H1 (cell line): Measurements from ENCODE around the gene F2. TPM values are rescaled to one million over a fixed set of nuclear protein-coding genes. Genes with fewer than 3 reads are reported as not detected.

Source experiments
- CTCF ChIA-PET: fragments of 300-600 bp; sonication (Branson Sonifier 250); formaldehyde crosslinking; loops from one replicate; lab custom pipeline; 2021; ENCODE audit not compliant: partially characterized antibody; lab: Charles Lee
- POLR2A ChIA-PET: fragments of 300-600 bp; sonication (Branson Sonifier 250); formaldehyde crosslinking; loops from one replicate; lab custom pipeline; 2021; ENCODE audit warnings: inconsistent platforms; ENCODE audit not compliant: partially characterized antibody; lab: Charles Lee
- DNase-seq, 2 experiments: peaks; one replicate each; pipeline versions ENCODE4 v3.0.0 to v3.0.0-alpha.2; 2010 to 2022; ENCODE audit warnings: low spot score in 2 of 2, low read depth in 1 of 2, mixed read lengths in 1 of 2
- FAIRE-seq: peaks from 2 replicates; lab custom pipeline; 2011; peaks lifted over from hg19 to GRCh38; lab: Jason Lieb, UNC
- H2AFZ ChIP-seq: 2 replicates; pipeline ENCODE4 v1.8.1; 2012; ENCODE audit warnings: low read length, inconsistent platforms
- H2AK5ac ChIP-seq: 2 replicates; pipeline ENCODE4 v1.6.1; 2013; ENCODE audit warnings: low read depth, low read length
- H2BK120ac ChIP-seq: replicated peaks from 2 replicates; pipeline ENCODE3; 2013; ENCODE audit warnings: low read depth, low read length, inconsistent platforms
- H2BK12ac ChIP-seq: 2 replicates; pipeline ENCODE4 v1.6.1; 2013; ENCODE audit warnings: low read depth, low read length
- H2BK15ac ChIP-seq: 2 replicates; pipeline ENCODE4 v1.6.1; 2013; ENCODE audit warnings: low read length
- H2BK20ac ChIP-seq: 2 replicates; pipeline ENCODE4 v1.6.1; 2013; ENCODE audit warnings: low read length
- H2BK5ac ChIP-seq: 2 replicates; pipeline ENCODE4 v1.6.1; 2013; ENCODE audit warnings: low read depth, low read length
- H3K14ac ChIP-seq: 2 replicates; pipeline ENCODE4 v1.6.1; 2013; ENCODE audit warnings: inconsistent platforms; ENCODE audit not compliant: insufficient read length
- H3K18ac ChIP-seq: 2 replicates; pipeline ENCODE4 v1.6.1; 2013; ENCODE audit warnings: low read length; ENCODE audit errors: extremely low read depth
- H3K23ac ChIP-seq: 2 replicates; pipeline ENCODE4 v1.6.1; 2013; ENCODE audit warnings: inconsistent platforms; ENCODE audit not compliant: insufficient read length
- H3K23me2 ChIP-seq: 2 replicates; pipeline ENCODE4 v1.6.1; 2013; ENCODE audit warnings: low read depth, low read length
- H3K27ac ChIP-seq: 2 replicates; pipeline ENCODE4 v1.6.1; 2011; ENCODE audit warnings: low read depth, low read length, inconsistent platforms
- H3K27me3 ChIP-seq, 4 experiments: replicated peaks in 1 of 4; 1 replicate in 1 of 4; 2 replicates in 3 of 4; pipeline versions ENCODE4 v1.6.1 to v1.8.1; 2011 to 2013; ENCODE audit warnings: low read length in 3 of 4, mild to moderate bottlenecking in 3 of 4, inconsistent platforms in 2 of 4, mixed read lengths in 2 of 4, moderate library complexity in 1 of 4; ENCODE audit not compliant: control insufficient read depth in 3 of 4, insufficient read depth in 3 of 4; ENCODE audit errors: extremely low read depth in 1 of 4
- H3K36me3 ChIP-seq, 4 experiments: 2 replicates each; pipeline versions ENCODE4 v1.6.1 to v1.8.1; 2011 to 2013; ENCODE audit warnings: mild to moderate bottlenecking in 4 of 4, low read length in 3 of 4, moderate library complexity in 2 of 4, control low read depth in 1 of 4, inconsistent platforms in 1 of 4; ENCODE audit not compliant: insufficient read depth in 4 of 4, control insufficient read depth in 2 of 4
- H3K4ac ChIP-seq: replicated peaks from 2 replicates; pipeline ENCODE3; 2013; ENCODE audit warnings: low read length, low read depth, mixed read lengths, inconsistent platforms; ENCODE audit not compliant: insufficient read length
- H3K4me1 ChIP-seq, 4 experiments: replicated peaks in 1 of 4; 1 replicate in 1 of 4; 2 replicates in 3 of 4; pipeline versions ENCODE4 v1.6.1 to v1.8.1; 2011 to 2013; ENCODE audit warnings: low read length in 3 of 4, inconsistent platforms in 2 of 4, mixed read lengths in 1 of 4; ENCODE audit not compliant: insufficient read depth in 4 of 4, control insufficient read depth in 3 of 4
- H3K4me2 ChIP-seq, 2 experiments: 2 replicates each; pipeline versions ENCODE4 v1.6.1 to v1.8.1; 2011 to 2013; ENCODE audit warnings: low read depth in 2 of 2, low read length in 2 of 2, control low read depth in 1 of 2, inconsistent platforms in 1 of 2, mild to moderate bottlenecking in 1 of 2; ENCODE audit not compliant: insufficient read depth in 1 of 2
- H3K4me3 ChIP-seq, 4 experiments: fragments of 200-600, 300-600 bp in 1 of 4; sonication (generic), shearing (Covaris generic), sonication (Bioruptor Twin) in 1 of 4; 2 replicates each; pipeline versions ENCODE4 v1.5.1 to v1.8.1; 2011 to 2016; ENCODE audit warnings: low read length in 4 of 4, low read depth in 3 of 4, control low read depth in 2 of 4, inconsistent platforms in 2 of 4, mild to moderate bottlenecking in 2 of 4, mixed read lengths in 1 of 4, moderate library complexity in 1 of 4; ENCODE audit not compliant: insufficient read depth in 2 of 4; ENCODE audit errors: extremely low read depth in 1 of 4
- H3K56ac ChIP-seq: replicated peaks from 2 replicates; pipeline ENCODE3; 2013; ENCODE audit warnings: low read depth, mild to moderate bottlenecking, mixed read lengths, low read length, inconsistent platforms; ENCODE audit not compliant: insufficient read length
- H3K79me1 ChIP-seq: 2 replicates; pipeline ENCODE4 v1.6.1; 2013; ENCODE audit warnings: low read depth, low read length, control low read depth
- H3K79me2 ChIP-seq, 2 experiments: 2 replicates each; pipeline versions ENCODE4 v1.6.1 to v1.8.1; 2012 to 2013; ENCODE audit warnings: low read length in 2 of 2, mild to moderate bottlenecking in 2 of 2, inconsistent platforms in 1 of 2; ENCODE audit not compliant: insufficient read depth in 2 of 2, control insufficient read depth in 1 of 2
- H3K9ac ChIP-seq, 4 experiments: replicated peaks in 1 of 4; 1 replicate in 1 of 4; 2 replicates in 3 of 4; pipeline versions ENCODE4 v1.6.1 to v1.8.1; 2011 to 2013; ENCODE audit warnings: low read depth in 3 of 4, low read length in 3 of 4, control low read depth in 2 of 4, mild to moderate bottlenecking in 2 of 4, moderate library complexity in 2 of 4, inconsistent platforms in 1 of 4; ENCODE audit errors: extremely low read depth in 1 of 4
- H3K9me3 ChIP-seq, 2 experiments: 2 replicates each; pipeline versions ENCODE4 v1.6.1 to v1.8.1; 2012 to 2013; ENCODE audit warnings: mild to moderate bottlenecking in 2 of 2, moderate library complexity in 2 of 2, control low read depth in 1 of 2, inconsistent platforms in 1 of 2, low read depth in 1 of 2, low read length in 1 of 2, mixed read lengths in 1 of 2; ENCODE audit not compliant: insufficient read depth in 2 of 2
- H4K20me1 ChIP-seq, 2 experiments: replicated peaks in 1 of 2; 2 replicates each; pipeline versions ENCODE3 to v1.8.1; 2011 to 2013; ENCODE audit warnings: inconsistent platforms in 2 of 2, low read length in 2 of 2, mild to moderate bottlenecking in 1 of 2; ENCODE audit not compliant: insufficient read depth in 2 of 2, control insufficient read depth in 1 of 2
- H4K5ac ChIP-seq: 2 replicates; pipeline ENCODE4 v1.6.1; 2013; ENCODE audit warnings: low read length, low read depth, mixed read lengths, inconsistent platforms; ENCODE audit not compliant: insufficient read length
- H4K8ac ChIP-seq: 2 replicates; pipeline ENCODE4 v1.8.0; 2013; ENCODE audit warnings: mild to moderate bottlenecking, moderate library complexity, low read length, inconsistent platforms; ENCODE audit not compliant: insufficient read depth; ENCODE audit errors: extremely low read depth
- H4K91ac ChIP-seq: replicated peaks from 2 replicates; pipeline ENCODE3; 2013; ENCODE audit warnings: low read length, mixed read lengths, inconsistent platforms; ENCODE audit not compliant: insufficient read length
- RBBP5 ChIP-seq: IDR thresholded peaks from 2 replicates; pipeline ENCODE4 v1.7.1; 2012; ENCODE audit warnings: low read depth, mild to moderate bottlenecking, inconsistent platforms, low read length, moderate library complexity, borderline replicate concordance
- TEAD4 ChIP-seq: IDR thresholded peaks from 2 replicates; pipeline ENCODE4 v1.6.1; 2012; ENCODE audit warnings: low read depth, low read length, inconsistent platforms, mixed read lengths
- WGBS, 2 experiments: shearing (Covaris generic) in 1 of 2; methylation state at CpG; one replicate each; pipeline versions ENCODE4 v1.1.6 to v1.1.7; 2013 to 2015; ENCODE audit warnings: low lambda C conversion rate in 2 of 2, mixed read lengths in 2 of 2, inconsistent platforms in 1 of 2, low coverage in 1 of 2, missing lambda C conversion rate in 1 of 2; ENCODE audit not compliant: insufficient replicate concordance in 2 of 2, insufficient coverage in 1 of 2, insufficient read length in 1 of 2; ENCODE audit errors: extremely low coverage in 1 of 2, missing lambda C conversion rate in 1 of 2; 5-methylcytosine and 5-hydroxymethylcytosine counted together
- polyA plus RNA-seq, 7 experiments: library from polyadenylated mRNA; depleted of rRNA in 3 of 7; stranded (reverse) in 5 of 7; unstranded in 2 of 7; fragments of >200 nt in 5 of 7; fragments of 200-250 nt in 2 of 7; gene quantifications; 1 replicate in 5 of 7; 2 replicates in 1 of 7; 4 replicates in 1 of 7; pipeline versions ENCODE4 v1.2.1 to v1.2.3, GENCODE V29; 2011 to 2013; ENCODE audit warnings: missing spikeins in 2 of 7, mixed read lengths in 2 of 7
- total RNA-seq: library from RNA; stranded (reverse); fragmentation: NEBNext Ultra II Directional; extraction: Animal tissue kit (Norgen Biotek cat#: 25700); gene quantifications from 2 replicates; pipeline ENCODE4 v1.2.1, GENCODE V29; 2021
- TF ChIP-seq, protein P1 (sequence below), 3 experiments: IDR thresholded peaks; 1 replicate in 2 of 3; 2 replicates in 1 of 3; pipeline versions ENCODE4 v1.5.1 to v1.6.1; 2011; ENCODE audit warnings: low read length in 3 of 3, mild to moderate bottlenecking in 3 of 3, inconsistent platforms in 2 of 3, low read depth in 1 of 3, moderate library complexity in 1 of 3; ENCODE audit not compliant: insufficient read depth in 1 of 3; ENCODE audit errors: control extremely low read depth in 1 of 3
- TF ChIP-seq, protein P2 (sequence below): IDR thresholded peaks from 2 replicates; pipeline ENCODE4 v1.6.1; 2012; ENCODE audit warnings: inconsistent platforms

F2 gene
- total and polyA plus RNA-seq, 2 of the 8 experiments (the other 6 are each of a cell fraction or from before 2014, with no cell fraction given) = 0.11 TPM; not detected in 1

DNA sequence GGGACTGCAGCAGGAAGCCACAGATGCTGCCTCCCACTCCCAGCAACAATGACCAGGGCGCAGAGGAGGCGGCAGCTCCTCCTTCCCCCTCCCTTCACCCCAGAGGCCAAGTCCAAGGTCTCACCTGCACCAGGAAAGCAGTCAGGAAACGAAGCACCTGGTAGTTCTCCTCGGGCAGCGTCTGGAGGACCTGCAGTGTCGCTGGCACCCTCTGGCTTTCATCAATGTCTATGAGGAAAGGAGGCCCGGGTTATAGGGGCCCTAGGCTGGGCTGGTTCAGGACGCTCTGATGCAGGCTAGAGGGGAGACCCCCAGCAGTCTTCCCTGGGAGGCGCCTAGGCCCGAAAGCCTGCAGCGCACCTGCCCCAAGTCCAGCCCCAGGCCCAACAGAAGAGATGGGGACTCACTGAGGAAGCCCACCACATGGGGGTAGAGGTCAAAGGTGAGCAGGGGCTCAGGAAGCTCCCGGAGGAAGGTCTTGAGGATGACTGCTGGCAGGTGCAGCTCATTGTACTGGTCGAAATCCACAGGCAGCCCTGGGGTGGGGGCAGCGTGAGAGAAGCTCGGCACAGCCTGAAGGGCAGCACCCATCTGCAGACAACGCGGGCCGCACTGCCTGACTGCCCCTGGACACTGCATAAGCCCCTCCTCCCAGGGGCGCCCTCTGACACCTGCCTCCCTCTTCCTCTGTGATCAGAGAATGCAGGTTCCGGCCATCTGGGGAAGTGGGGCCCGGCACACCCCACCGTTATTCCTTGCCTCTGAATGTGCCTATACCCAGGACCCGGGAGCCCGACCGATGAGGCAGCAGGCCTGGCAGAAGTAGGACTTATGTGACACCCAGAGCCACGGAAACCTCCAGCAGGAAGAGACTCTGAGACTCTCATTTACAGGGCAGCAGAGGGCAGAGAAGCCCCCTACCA lies 39.5 kb upstream of the F2 start:
- 94% methylated on average over 26 of the region's 26 CpGs; no CpG with 5 or more reads in 1 of the 2 experiments for WGBS, 2 experiments
- no peak overlapping the region for H3K18ac ChIP-seq
- FAIRE-seq = no peak
- peaks cover 0 to 11% (median 3%) of the 10 kb centered on the region in 4 experiments; a peak in 4 of 8 replicates for H3K36me3 ChIP-seq
- ChIA-PET POLR2A (interaction anchor here (1.2 to 2.3 kb wide), 3 partner anchors 17 to 21 kb away, joined by 3 to 6 read pairs (median 4); partner anchors contain the start of genes ARHGAP1 and ZNF408), CTCF (interaction anchor here (0.5 to 7.5 kb wide), 4 partner anchors 9 to 61 kb away, joined by 3 to 36 read pairs (median 3); partner anchors contain the start of gene F2)
- peaks cover 0 to 1% of the 10 kb centered on the region in 2 experiments for H4K20me1 ChIP-seq
- no peak overlapping the region for H3K56ac ChIP-seq
- no peak overlapping the region for H2BK12ac ChIP-seq
- no peak for TF ChIP-seq RBBP5
- TF ChIP-seq, protein P1, sequence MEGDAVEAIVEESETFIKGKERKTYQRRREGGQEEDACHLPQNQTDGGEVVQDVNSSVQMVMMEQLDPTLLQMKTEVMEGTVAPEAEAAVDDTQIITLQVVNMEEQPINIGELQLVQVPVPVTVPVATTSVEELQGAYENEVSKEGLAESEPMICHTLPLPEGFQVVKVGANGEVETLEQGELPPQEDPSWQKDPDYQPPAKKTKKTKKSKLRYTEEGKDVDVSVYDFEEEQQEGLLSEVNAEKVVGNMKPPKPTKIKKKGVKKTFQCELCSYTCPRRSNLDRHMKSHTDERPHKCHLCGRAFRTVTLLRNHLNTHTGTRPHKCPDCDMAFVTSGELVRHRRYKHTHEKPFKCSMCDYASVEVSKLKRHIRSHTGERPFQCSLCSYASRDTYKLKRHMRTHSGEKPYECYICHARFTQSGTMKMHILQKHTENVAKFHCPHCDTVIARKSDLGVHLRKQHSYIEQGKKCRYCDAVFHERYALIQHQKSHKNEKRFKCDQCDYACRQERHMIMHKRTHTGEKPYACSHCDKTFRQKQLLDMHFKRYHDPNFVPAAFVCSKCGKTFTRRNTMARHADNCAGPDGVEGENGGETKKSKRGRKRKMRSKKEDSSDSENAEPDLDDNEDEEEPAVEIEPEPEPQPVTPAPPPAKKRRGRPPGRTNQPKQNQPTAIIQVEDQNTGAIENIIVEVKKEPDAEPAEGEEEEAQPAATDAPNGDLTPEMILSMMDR (IDR thresholded peaks at IDR 0.05; ENCODE audit: control extremely low read depth in 1 of 3, insufficient read depth in 1 of 3, low read depth in 1 of 3, low read length in 3 of 3) = no peak
- no peak for TF ChIP-seq TEAD4
- TF ChIP-seq, protein P2, sequence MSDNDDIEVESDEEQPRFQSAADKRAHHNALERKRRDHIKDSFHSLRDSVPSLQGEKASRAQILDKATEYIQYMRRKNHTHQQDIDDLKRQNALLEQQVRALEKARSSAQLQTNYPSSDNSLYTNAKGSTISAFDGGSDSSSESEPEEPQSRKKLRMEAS = no peak
- H2AK5ac ChIP-seq = no peak overlapping the region
- no peak overlapping the region for H2BK120ac ChIP-seq
- H4K8ac ChIP-seq = no peak overlapping the region
- DNase-seq = no peak
- H2AFZ ChIP-seq = no peak overlapping the region
- no peaks in the 10 kb centered on the region for H3K79me2 ChIP-seq
- H2BK15ac ChIP-seq = no peak overlapping the region
- H2BK20ac ChIP-seq = no peak overlapping the region
- H3K4me2 ChIP-seq = no peak overlapping the region
- H2BK5ac ChIP-seq = no peak overlapping the region
- no peaks in the 10 kb centered on the region for H3K27me3 ChIP-seq
- peaks cover 3 to 9% (median 5%) of the 10 kb centered on the region in 4 experiments; a peak in 4 of 7 replicates for H3K4me1 ChIP-seq
- no peak overlapping the region for H3K27ac ChIP-seq
- no peak overlapping the region for H4K5ac ChIP-seq
- no peaks in the 10 kb centered on the region for H3K79me1 ChIP-seq
- H3K4ac ChIP-seq = no peak overlapping the region
- H3K23me2 ChIP-seq = no peaks in the 10 kb centered on the region
- no peak overlapping the region for H3K9ac ChIP-seq
- H3K9me3 ChIP-seq = no peaks in the 10 kb centered on the region
- H4K91ac ChIP-seq = no peak overlapping the region
- no peak overlapping the region for H3K4me3 ChIP-seq
- H3K14ac ChIP-seq = no peak overlapping the region
- no peak overlapping the region for H3K23ac ChIP-seq
